ENCODE measurements around the gene MNAT1.
"Not testable (repeated sequence)": the region's sequence is repeated elsewhere in the genome, so short reads cannot be mapped to it uniquely, and the experiment has no call there.

MNAT1 gene

GRCh38 chr14:60878121-60878520, 143.6 kb downstream of the MNAT1 start:
- TF ChIP-seq EZH2 (IDR thresholded peaks at IDR 0.05; ENCODE audit: borderline replicate concordance, low read depth, low read length, severe bottlenecking) = no peak
- TF ChIP-seq, protein P1, sequence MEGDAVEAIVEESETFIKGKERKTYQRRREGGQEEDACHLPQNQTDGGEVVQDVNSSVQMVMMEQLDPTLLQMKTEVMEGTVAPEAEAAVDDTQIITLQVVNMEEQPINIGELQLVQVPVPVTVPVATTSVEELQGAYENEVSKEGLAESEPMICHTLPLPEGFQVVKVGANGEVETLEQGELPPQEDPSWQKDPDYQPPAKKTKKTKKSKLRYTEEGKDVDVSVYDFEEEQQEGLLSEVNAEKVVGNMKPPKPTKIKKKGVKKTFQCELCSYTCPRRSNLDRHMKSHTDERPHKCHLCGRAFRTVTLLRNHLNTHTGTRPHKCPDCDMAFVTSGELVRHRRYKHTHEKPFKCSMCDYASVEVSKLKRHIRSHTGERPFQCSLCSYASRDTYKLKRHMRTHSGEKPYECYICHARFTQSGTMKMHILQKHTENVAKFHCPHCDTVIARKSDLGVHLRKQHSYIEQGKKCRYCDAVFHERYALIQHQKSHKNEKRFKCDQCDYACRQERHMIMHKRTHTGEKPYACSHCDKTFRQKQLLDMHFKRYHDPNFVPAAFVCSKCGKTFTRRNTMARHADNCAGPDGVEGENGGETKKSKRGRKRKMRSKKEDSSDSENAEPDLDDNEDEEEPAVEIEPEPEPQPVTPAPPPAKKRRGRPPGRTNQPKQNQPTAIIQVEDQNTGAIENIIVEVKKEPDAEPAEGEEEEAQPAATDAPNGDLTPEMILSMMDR (IDR thresholded peaks at IDR 0.05; ENCODE audit: borderline replicate concordance, extremely low read depth, low read length, poor library complexity, severe bottlenecking) = no peak
- Histone ChIP-seq H3K4me2 (ENCODE audit: insufficient read depth, low read length) (no peak overlapping the region), H4K20me1 (ENCODE audit: insufficient read depth, low read length) (no peaks in the 10 kb centered on the region), H3K9ac (ENCODE audit: low read depth, low read length) (no peak overlapping the region), H3K36me3 (ENCODE audit: insufficient read depth, low read length) (peaks cover 8% of the 10 kb centered on the region; the same call in 1 of the 2 replicates), H3K4me1 (ENCODE audit: insufficient read depth, low read length) (no peaks in the 10 kb centered on the region), H3K79me2 (ENCODE audit: insufficient read depth, low read length) (no peaks in the 10 kb centered on the region), H3K27ac (ENCODE audit: low read length) (no peak overlapping the region), H2AFZ (ENCODE audit: low read depth, low read length) (no peak overlapping the region), H3K27me3 (ENCODE audit: insufficient read depth, low read length, poor library complexity) (no peaks in the 10 kb centered on the region), H3K4me3 (ENCODE audit: low read depth in 1 of 2, low read length in 2 of 2) (no peak overlapping the region), H3K9me3 (ENCODE audit: insufficient read depth, low read length, severe bottlenecking) (no peaks in the 10 kb centered on the region)
- DNase-seq (no peak), ATAC-seq (ENCODE audit: insufficient read depth, low read depth) (no peak)

DNA sequence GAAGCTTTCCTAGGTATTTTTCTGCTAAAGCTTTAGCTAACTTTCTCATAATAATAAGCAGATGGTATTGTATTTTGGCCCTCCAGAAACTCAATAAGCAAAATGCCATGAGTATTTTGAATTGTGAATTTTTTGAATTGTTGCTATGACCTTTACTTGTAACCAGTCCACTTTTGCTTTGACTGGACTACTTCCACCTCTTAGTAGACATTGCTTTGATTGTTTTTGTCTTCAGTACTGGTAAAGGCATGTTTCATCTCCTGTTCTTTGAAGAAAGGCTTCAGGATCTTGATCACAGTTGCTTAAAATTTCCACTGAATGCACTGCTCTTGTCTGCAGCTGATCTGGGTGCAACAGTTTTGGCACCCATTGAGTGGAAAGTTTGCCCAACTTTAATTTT, 144.0 kb downstream of the MNAT1 start:
- TF ChIP-seq EZH2 (IDR thresholded peaks at IDR 0.05; ENCODE audit: borderline replicate concordance, low read depth, low read length, severe bottlenecking) = no peak
- TF ChIP-seq, protein P1 (IDR thresholded peaks at IDR 0.05; ENCODE audit: borderline replicate concordance, extremely low read depth, low read length, poor library complexity, severe bottlenecking) = no peak
- H3K79me2 ChIP-seq (ENCODE audit: insufficient read depth, low read length) = no peaks in the 10 kb centered on the region
- H3K9ac ChIP-seq (ENCODE audit: low read depth, low read length) = no peak overlapping the region
- H3K36me3 ChIP-seq (ENCODE audit: insufficient read depth, low read length) = peaks cover 8% of the 10 kb centered on the region; the same call in 1 of the 2 replicates
- DNase-seq (no peak), ATAC-seq (ENCODE audit: insufficient read depth, low read depth) (no peak)
- no peak overlapping the region for H2AFZ ChIP-seq (ENCODE audit: low read depth, low read length)
- H3K4me2 ChIP-seq (ENCODE audit: insufficient read depth, low read length) = no peak overlapping the region
- H3K27me3 ChIP-seq (ENCODE audit: insufficient read depth, low read length, poor library complexity) = no peaks in the 10 kb centered on the region
- no peak overlapping the region for H3K4me3 ChIP-seq (ENCODE audit: low read depth in 1 of 2, low read length in 2 of 2)
- no peaks in the 10 kb centered on the region for H4K20me1 ChIP-seq (ENCODE audit: insufficient read depth, low read length)
- no peaks in the 10 kb centered on the region for H3K9me3 ChIP-seq (ENCODE audit: insufficient read depth, low read length, severe bottlenecking)
- H3K27ac ChIP-seq (ENCODE audit: low read length) = no peak overlapping the region
- no peaks in the 10 kb centered on the region for H3K4me1 ChIP-seq (ENCODE audit: insufficient read depth, low read length)

DNA sequence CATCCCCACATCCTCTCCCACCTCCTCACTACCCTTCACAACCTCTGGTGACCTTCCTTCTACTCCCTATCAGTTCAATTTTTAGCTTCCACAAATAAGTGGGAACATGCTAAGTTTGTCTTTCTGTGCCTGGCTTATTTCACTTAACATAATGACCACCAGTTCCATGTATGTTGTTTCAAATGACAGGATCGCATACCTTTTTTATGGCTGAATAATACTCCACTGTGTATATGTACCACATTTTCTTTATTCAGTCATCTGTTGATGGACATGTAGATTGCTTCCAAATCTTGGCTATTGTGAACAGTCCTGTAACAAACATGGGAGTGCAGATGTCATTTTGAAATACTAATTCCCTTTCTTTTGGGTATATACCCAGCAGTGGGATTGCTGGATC, 147.7 kb downstream of the MNAT1 start:
- Histone ChIP-seq H3K79me2 (ENCODE audit: insufficient read depth, low read length) (no peaks in the 10 kb centered on the region), H3K27me3 (ENCODE audit: insufficient read depth, low read length, poor library complexity) (no peaks in the 10 kb centered on the region), H3K4me2 (ENCODE audit: insufficient read depth, low read length) (no peak overlapping the region), H3K36me3 (ENCODE audit: insufficient read depth, low read length) (peaks cover 13% of the 10 kb centered on the region; the same call in 1 of the 2 replicates), H3K9me3 (ENCODE audit: insufficient read depth, low read length, severe bottlenecking) (peaks cover 8% of the 10 kb centered on the region), H3K9ac (ENCODE audit: low read depth, low read length) (no peak overlapping the region), H3K27ac (ENCODE audit: low read length) (no peak overlapping the region), H3K4me3 (ENCODE audit: low read depth in 1 of 2, low read length in 2 of 2) (no peak overlapping the region), H3K4me1 (ENCODE audit: insufficient read depth, low read length) (peaks cover 6% of the 10 kb centered on the region; the same call in 1 of the 2 replicates), H2AFZ (ENCODE audit: low read depth, low read length) (no peak overlapping the region), H4K20me1 (ENCODE audit: insufficient read depth, low read length) (no peaks in the 10 kb centered on the region)
- no peak for DNase-seq
- no peak for ATAC-seq (ENCODE audit: insufficient read depth, low read depth)
- TF ChIP-seq, protein P1 (IDR thresholded peaks at IDR 0.05; ENCODE audit: borderline replicate concordance, extremely low read depth, low read length, poor library complexity, severe bottlenecking) = no peak
- TF ChIP-seq EZH2 (IDR thresholded peaks at IDR 0.05; ENCODE audit: borderline replicate concordance, low read depth, low read length, severe bottlenecking) = no peak

- DNase-seq (no peak), ATAC-seq (ENCODE audit: insufficient read depth, low read depth) (no peak)
- peaks cover 13% of the 10 kb centered on the region; the same call in 1 of the 2 replicates for H3K36me3 ChIP-seq (ENCODE audit: insufficient read depth, low read length)
- no peak overlapping the region for H3K4me3 ChIP-seq (ENCODE audit: low read depth in 1 of 2, low read length in 2 of 2)
- no peak overlapping the region for H3K9ac ChIP-seq (ENCODE audit: low read depth, low read length)
- no peaks in the 10 kb centered on the region for H3K79me2 ChIP-seq (ENCODE audit: insufficient read depth, low read length)
- H3K4me2 ChIP-seq (ENCODE audit: insufficient read depth, low read length) = no peak overlapping the region
- no peak overlapping the region for H2AFZ ChIP-seq (ENCODE audit: low read depth, low read length)
- H3K9me3 ChIP-seq (ENCODE audit: insufficient read depth, low read length, severe bottlenecking) = peaks cover 8% of the 10 kb centered on the region
- no peaks in the 10 kb centered on the region for H3K27me3 ChIP-seq (ENCODE audit: insufficient read depth, low read length, poor library complexity)
- TF ChIP-seq, protein P1 (IDR thresholded peaks at IDR 0.05; ENCODE audit: borderline replicate concordance, extremely low read depth, low read length, poor library complexity, severe bottlenecking) = no peak
- TF ChIP-seq EZH2 (IDR thresholded peaks at IDR 0.05; ENCODE audit: borderline replicate concordance, low read depth, low read length, severe bottlenecking) = no peak
- H3K27ac ChIP-seq (ENCODE audit: low read length) = no peak overlapping the region
- H3K4me1 ChIP-seq (ENCODE audit: insufficient read depth, low read length) = peaks cover 6% of the 10 kb centered on the region; the same call in 1 of the 2 replicates
- no peaks in the 10 kb centered on the region for H4K20me1 ChIP-seq (ENCODE audit: insufficient read depth, low read length)
Measured at GRCh38 chr14:60884134-60884533, 149.6 kb downstream of the MNAT1 start.

- not testable (repeated sequence) for H3K79me2 ChIP-seq (ENCODE audit: insufficient read depth, low read length); H3K4me2 ChIP-seq (ENCODE audit: insufficient read depth, low read length); ATAC-seq (ENCODE audit: insufficient read depth, low read depth); H3K36me3 ChIP-seq (ENCODE audit: insufficient read depth, low read length); H3K4me3 ChIP-seq (ENCODE audit: low read depth in 1 of 2, low read length in 2 of 2); H3K27me3 ChIP-seq (ENCODE audit: insufficient read depth, low read length, poor library complexity); H4K20me1 ChIP-seq (ENCODE audit: insufficient read depth, low read length); DNase-seq; H3K9me3 ChIP-seq (ENCODE audit: insufficient read depth, low read length, severe bottlenecking); H2AFZ ChIP-seq (ENCODE audit: low read depth, low read length); H3K27ac ChIP-seq (ENCODE audit: low read length); H3K9ac ChIP-seq (ENCODE audit: low read depth, low read length)
- peaks cover 24% of the 10 kb centered on the region for H3K4me1 ChIP-seq (ENCODE audit: insufficient read depth, low read length)
Measured at GRCh38 chr14:60890636-60891035, 156.1 kb downstream of the MNAT1 start.
